A673 (cell line): ENCODE results near the gene KCNK1. TPM values are rescaled to one million over a fixed set of nuclear protein-coding genes. Genes with fewer than 3 reads are reported as not detected.
A peak's percentile ranks its signal among the peaks of the same experiment; 100 is the strongest.

Experiments used
- Bru-seq: library from RNA; stranded (reverse); fragments of 400-500 nt; gene quantifications from one replicate; lab custom pipeline; 2021; lab: Mats Ljungman, UMichigan
- BruChase-seq, 2 experiments: library from RNA; stranded (reverse); fragments of 400-500 nt; gene quantifications; one replicate each; lab custom pipeline; 2021; lab: Mats Ljungman, UMichigan
- BruUV-seq: library from RNA; stranded (reverse); fragments of 400-500 nt; replicated peaks from 2 replicates; lab custom pipeline; 2021; lab: Mats Ljungman, UMichigan
- CTCF ChIA-PET: fragments of 300-600 bp; sonication (Branson Sonifier 250); formaldehyde crosslinking; loops from one replicate; lab custom pipeline; 2022; ENCODE audit warnings: antibody characterized with exemption; lab: Charles Lee
- POLR2A ChIA-PET: fragments of 300-600 bp; sonication (Branson Sonifier 250); formaldehyde crosslinking; loops from one replicate; lab custom pipeline; 2022; ENCODE audit warnings: antibody characterized with exemption; ENCODE audit not compliant: low non-redundant PET; lab: Charles Lee
- DNase-seq: peaks from one replicate; pipeline ENCODE4 v3.0.0-alpha.2; 2015; ENCODE audit warnings: low spot score
- H3K27ac ChIP-seq: fragments of 200-600 bp; sonication (generic); 2 replicates; pipeline ENCODE4 v1.5.1; 2016; ENCODE audit warnings: mixed run types, low read depth, mild to moderate bottlenecking, mixed read lengths, antibody characterized with exemption, low read length; ENCODE audit not compliant: poor library complexity, severe bottlenecking
- H3K27me3 ChIP-seq: fragments of 200-600 bp; sonication (generic); replicated peaks from 2 replicates; pipeline ENCODE4 v1.6.1; 2017; ENCODE audit warnings: mixed run types, low read depth, mild to moderate bottlenecking, mixed read lengths, antibody characterized with exemption, low read length; ENCODE audit not compliant: insufficient read depth, poor library complexity
- H3K36me3 ChIP-seq: fragments of 200-600 bp; sonication (generic); 2 replicates; pipeline ENCODE4 v1.6.1; 2016; ENCODE audit warnings: mixed run types, mild to moderate bottlenecking, mixed read lengths, antibody characterized with exemption, low read length; ENCODE audit not compliant: insufficient read depth, poor library complexity, severe bottlenecking
- H3K4me1 ChIP-seq: fragments of 200-600 bp; sonication (generic); 2 replicates; pipeline ENCODE4 v1.6.1; 2017; ENCODE audit warnings: mixed run types, mild to moderate bottlenecking, mixed read lengths, antibody characterized with exemption, low read length; ENCODE audit not compliant: insufficient read depth, poor library complexity, severe bottlenecking
- H3K4me3 ChIP-seq: fragments of 200-600 bp; sonication (generic); 2 replicates; pipeline ENCODE4 v1.5.1; 2016; ENCODE audit warnings: low read depth, mixed run types, mild to moderate bottlenecking, mixed read lengths, low read length; ENCODE audit not compliant: poor library complexity, severe bottlenecking
- H3K9me3 ChIP-seq: fragments of 200-600 bp; sonication (generic); 2 replicates; pipeline ENCODE4 v1.6.1; 2016; ENCODE audit warnings: mixed run types, low read depth, mild to moderate bottlenecking, mixed read lengths, antibody characterized with exemption, low read length; ENCODE audit not compliant: poor library complexity, severe bottlenecking
- EZH2 ChIP-seq: fragments of 200-600 bp; sonication (generic); IDR thresholded peaks from 2 replicates; pipeline ENCODE4 v1.6.1; 2017; ENCODE audit warnings: borderline replicate concordance, low read depth, mild to moderate bottlenecking, mixed read lengths, antibody characterized with exemption, low read length; ENCODE audit not compliant: poor library complexity, severe bottlenecking
- intact Hi-C: fragments of 100-400 bp; cut with micrococcal nuclease; formaldehyde crosslinking; loops from one replicate; pipeline ENCODE4 v1.10.0; 2022; ENCODE audit not compliant: unreplicated experiment
- long read RNA-seq: library from polyadenylated mRNA; stranded (forward); transcript quantifications from one replicate; pipeline ENCODE4 v2.0.0, GENCODE V29; 2022
- total RNA-seq: library from RNA; stranded (reverse); gene quantifications from 2 replicates; pipeline ENCODE4 v1.2.3, GENCODE V29; 2021
- TF ChIP-seq, protein P1 (sequence below): fragments of 300-800, 200-600 bp; sonication (generic); conservative IDR thresholded peaks from 2 replicates; pipeline ENCODE4 v1.5.1; 2017; ENCODE audit warnings: low read depth, mild to moderate bottlenecking, antibody characterized with exemption, low read length, moderate library complexity, mixed read lengths

The KCNK1 gene
- total RNA-seq (not detected in 2 replicates), Bru-seq, nascent RNA (percentile 15 among the genes with signal in this experiment), BruChase-seq, experiment 1, labeled RNA remaining after a 2-hour chase (percentile 15 among the genes with signal in this experiment), BruChase-seq, experiment 2, labeled RNA remaining after a 6-hour chase (percentile 9 among the genes with signal in this experiment)
- long read RNA-seq: 0 reads

DNA sequence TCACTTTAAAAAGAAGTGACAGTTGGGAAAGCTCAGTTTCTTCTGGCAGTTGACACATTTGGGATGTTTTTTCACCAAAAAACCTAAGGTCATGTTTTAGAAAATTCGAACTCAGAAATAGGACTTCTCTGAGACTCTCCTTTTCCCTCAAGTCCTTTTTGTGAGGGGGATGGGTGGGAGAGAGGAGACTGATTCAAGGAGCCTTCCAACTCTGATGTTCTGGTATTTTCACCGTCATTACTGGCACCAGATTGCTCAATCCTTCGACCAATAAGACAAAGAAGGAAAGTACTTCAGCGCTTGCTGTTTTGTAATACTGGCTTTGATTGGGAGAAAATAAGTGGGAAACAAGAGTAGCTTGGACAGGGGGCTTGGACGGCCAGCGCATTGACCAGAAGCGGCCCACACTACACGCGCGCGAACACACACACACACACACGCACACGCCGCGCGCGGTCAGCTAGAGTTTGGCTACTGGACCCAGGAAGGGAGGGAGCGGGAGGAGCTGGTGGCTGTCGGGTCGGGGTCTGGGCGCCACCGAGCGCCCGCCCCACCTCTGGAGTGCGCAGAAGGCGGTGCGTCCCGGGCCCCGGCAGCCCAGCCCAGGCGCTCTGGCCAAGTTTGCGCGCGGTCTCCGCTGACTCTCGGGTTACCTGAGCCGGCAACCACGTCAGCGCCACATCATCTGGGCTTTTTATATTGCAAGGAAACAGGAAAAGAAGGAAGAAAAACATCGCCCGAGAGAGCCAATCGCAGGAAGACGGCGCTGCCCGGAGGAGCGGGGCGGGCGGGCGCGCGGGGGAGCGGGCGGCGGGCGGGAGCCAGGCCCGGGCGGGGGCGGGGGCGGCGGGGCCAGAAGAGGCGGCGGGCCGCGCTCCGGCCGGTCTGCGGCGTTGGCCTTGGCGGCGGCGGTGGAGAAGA is at the start of gene KCNK1:
TSS of gene KCNK1 (plus strand) at position 855 of the 921 bp plus-strand sequence. CDS start at position 921, 66 bp downstream.
- H3K4me1 ChIP-seq: no peaks in the 10 kb centered on the region
- no peaks in the 10 kb centered on the region for H3K36me3 ChIP-seq
- no peak for DNase-seq
- no peak within 1 kb of the TSS for H3K4me3 ChIP-seq
- POLR2A ChIA-PET: no interaction called here
- TF ChIP-seq, protein P1, sequence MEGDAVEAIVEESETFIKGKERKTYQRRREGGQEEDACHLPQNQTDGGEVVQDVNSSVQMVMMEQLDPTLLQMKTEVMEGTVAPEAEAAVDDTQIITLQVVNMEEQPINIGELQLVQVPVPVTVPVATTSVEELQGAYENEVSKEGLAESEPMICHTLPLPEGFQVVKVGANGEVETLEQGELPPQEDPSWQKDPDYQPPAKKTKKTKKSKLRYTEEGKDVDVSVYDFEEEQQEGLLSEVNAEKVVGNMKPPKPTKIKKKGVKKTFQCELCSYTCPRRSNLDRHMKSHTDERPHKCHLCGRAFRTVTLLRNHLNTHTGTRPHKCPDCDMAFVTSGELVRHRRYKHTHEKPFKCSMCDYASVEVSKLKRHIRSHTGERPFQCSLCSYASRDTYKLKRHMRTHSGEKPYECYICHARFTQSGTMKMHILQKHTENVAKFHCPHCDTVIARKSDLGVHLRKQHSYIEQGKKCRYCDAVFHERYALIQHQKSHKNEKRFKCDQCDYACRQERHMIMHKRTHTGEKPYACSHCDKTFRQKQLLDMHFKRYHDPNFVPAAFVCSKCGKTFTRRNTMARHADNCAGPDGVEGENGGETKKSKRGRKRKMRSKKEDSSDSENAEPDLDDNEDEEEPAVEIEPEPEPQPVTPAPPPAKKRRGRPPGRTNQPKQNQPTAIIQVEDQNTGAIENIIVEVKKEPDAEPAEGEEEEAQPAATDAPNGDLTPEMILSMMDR: no peak
- peak; percentile 97 for TF ChIP-seq EZH2
- peaks cover 85% of the 10 kb centered on the region for H3K27me3 ChIP-seq
- no peaks in the 10 kb centered on the region for H3K9me3 ChIP-seq
- CTCF ChIA-PET: no interaction called here
- intact Hi-C loops: no loop called here
- no peak within 1 kb of the TSS for H3K27ac ChIP-seq
- no TSS peak for BruUV-seq

DNA sequence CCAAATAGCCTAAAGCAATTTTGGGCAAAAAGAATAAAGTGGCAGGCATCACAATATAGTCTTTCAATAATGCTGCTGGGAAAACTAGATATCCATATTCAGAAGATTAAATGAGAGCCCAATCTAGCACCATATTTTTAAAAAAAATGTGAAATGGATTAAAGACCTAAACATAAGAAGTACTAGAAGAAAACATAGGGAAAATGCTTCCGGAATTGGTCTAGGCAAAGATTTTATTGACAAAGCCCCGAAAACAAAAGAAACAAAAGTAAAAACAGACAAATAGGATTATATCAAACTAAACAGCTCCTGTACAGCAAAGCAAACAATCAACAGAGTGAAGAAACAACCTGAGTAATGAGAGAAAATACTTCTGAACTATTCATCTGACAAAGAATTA is 48.6 kb upstream of the KCNK1 start:
- TF ChIP-seq, protein P1: no peak
- no peak for TF ChIP-seq EZH2
- Histone ChIP-seq H3K9me3 (peaks cover 5% of the 10 kb centered on the region), H3K27ac (no peak overlapping the region), H3K4me3 (no peak overlapping the region), H3K27me3 (peaks cover 1% of the 10 kb centered on the region), H3K4me1 (no peaks in the 10 kb centered on the region), H3K36me3 (no peaks in the 10 kb centered on the region)
- BruUV-seq: no TSS peak
- CTCF ChIA-PET: no interaction called here
- intact Hi-C loops: no loop called here
- POLR2A ChIA-PET: no interaction called here
- DNase-seq: no peak

DNA sequence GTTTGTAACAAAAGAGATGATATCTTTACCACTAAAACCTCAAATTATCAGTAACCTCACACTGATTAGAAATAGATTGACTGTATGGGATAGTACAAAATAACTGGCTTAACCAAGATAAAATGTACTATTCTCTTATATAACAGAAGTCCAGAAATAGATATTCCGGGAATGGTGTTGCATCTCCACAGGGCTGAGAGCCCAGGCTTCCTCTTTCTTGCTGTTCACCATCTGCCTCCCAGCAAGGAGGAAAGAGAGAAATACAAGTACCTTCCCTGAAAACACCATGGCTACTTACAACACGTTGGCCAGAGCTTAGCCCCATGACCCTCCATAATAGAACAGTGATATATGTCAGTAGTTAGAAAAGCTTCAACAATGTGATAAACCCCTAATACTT is 47.0 kb upstream of the KCNK1 start:
- H3K27ac ChIP-seq: no peak overlapping the region
- H3K4me3 ChIP-seq: no peak overlapping the region
- H3K9me3 ChIP-seq: no peaks in the 10 kb centered on the region
- no peaks in the 10 kb centered on the region for H3K36me3 ChIP-seq
- BruUV-seq: no TSS peak
- POLR2A ChIA-PET: no interaction called here
- no peaks in the 10 kb centered on the region for H3K4me1 ChIP-seq
- H3K27me3 ChIP-seq: peaks cover 14% of the 10 kb centered on the region
- CTCF ChIA-PET: no interaction called here
- no peak for TF ChIP-seq EZH2
- TF ChIP-seq, protein P1: no peak
- intact Hi-C loops: no loop called here
- no peak for DNase-seq
